K562 (cell line): ENCODE measurements around the gene FNDC11. TPM values are rescaled to one million over a fixed set of nuclear protein-coding genes. Genes with fewer than 3 reads are reported as not detected.
A peak's percentile ranks its signal among the peaks of the same experiment; 100 is the strongest.

Source experiments
- ARNT ChIP-seq, 2 experiments: fragments of 450-650 bp; IDR thresholded peaks; 2 replicates each; pipeline ENCODE4 v1.6.1; 2016; ENCODE audit warnings: mild to moderate bottlenecking in 1 of 2
- CCNT2 ChIP-seq: IDR thresholded peaks from 2 replicates; pipeline ENCODE4 v1.6.1; 2011; ENCODE audit warnings: borderline replicate concordance, low read depth, mild to moderate bottlenecking, moderate library complexity, mixed read lengths, low read length; ENCODE audit not compliant: insufficient read length; ENCODE audit errors: extremely low read depth
- DLX4 ChIP-seq: fragments of 250-450 bp; sonication (Bioruptor Pico); IDR thresholded peaks from 2 replicates; pipeline ENCODE4 v1.6.1; 2021; ENCODE audit warnings: mild to moderate bottlenecking
- DMBX1 ChIP-seq: fragments of 250-450 bp; sonication (Bioruptor Pico); IDR thresholded peaks from 2 replicates; pipeline ENCODE4 v1.8.0; 2022; ENCODE audit warnings: inconsistent platforms, mild to moderate bottlenecking, moderate library complexity, borderline replicate concordance
- DNMT1 ChIP-seq: fragments of 450-650 bp; IDR thresholded peaks from 2 replicates; pipeline ENCODE4 v1.6.1; 2016; ENCODE audit warnings: antibody characterized with exemption, mild to moderate bottlenecking
- E2F1 ChIP-seq: sonication (generic); formaldehyde crosslinking; IDR thresholded peaks from 2 replicates; pipeline ENCODE4 v1.8.1; 2023; ENCODE audit warnings: mild to moderate bottlenecking, missing genetic modification reagents, moderate library complexity
- GATAD2B ChIP-seq: fragments of 450-650 bp; IDR thresholded peaks from 2 replicates; pipeline ENCODE4 v1.6.1; 2017; ENCODE audit warnings: mild to moderate bottlenecking, borderline replicate concordance
- GTF2E2 ChIP-seq: fragments of 200-800 bp; sonication (Bioruptor generic); IDR thresholded peaks from 2 replicates; pipeline ENCODE4 v1.6.1; 2016; ENCODE audit warnings: missing genetic modification characterization, missing compliant biosample characterization
- HES1 ChIP-seq: fragments of 450-650 bp; IDR thresholded peaks from 2 replicates; pipeline ENCODE4 v1.6.1; 2016; ENCODE audit warnings: low read depth, mild to moderate bottlenecking, moderate library complexity
- HMBOX1 ChIP-seq: sonication (generic); IDR thresholded peaks from 2 replicates; pipeline ENCODE4 v1.6.1; 2016
- IRF2 ChIP-seq: sonication (generic); formaldehyde crosslinking; IDR thresholded peaks from 2 replicates; pipeline ENCODE4 v1.8.1; 2022; ENCODE audit warnings: mild to moderate bottlenecking, missing genetic modification reagents
- MIER1 ChIP-seq: fragments of 450-650 bp; IDR thresholded peaks from 2 replicates; pipeline ENCODE4 v1.6.1; 2016; ENCODE audit warnings: antibody characterized with exemption, mild to moderate bottlenecking, low read depth
- PCBP2 ChIP-seq: fragments of 200-400 bp; formaldehyde crosslinking; IDR thresholded peaks from 2 replicates; pipeline ENCODE4 v1.6.1; 2018; ENCODE audit warnings: low read length, low read depth, mild to moderate bottlenecking, moderate library complexity; ENCODE audit not compliant: poor library complexity, severe bottlenecking
- U2AF1 ChIP-seq: fragments of 200-400 bp; formaldehyde crosslinking; optimal IDR thresholded peaks from 2 replicates; pipeline ENCODE3; 2017; ENCODE audit warnings: mild to moderate bottlenecking, low read depth, low read length, moderate library complexity
- VEZF1 ChIP-seq: fragments of 200-800 bp; sonication (Bioruptor generic); IDR thresholded peaks from 2 replicates; pipeline ENCODE4 v1.6.1; 2017; ENCODE audit warnings: missing genetic modification characterization, missing compliant biosample characterization
- ZBTB11 ChIP-seq, 3 experiments: fragments of 200-800 bp in 1 of 3; fragments of 250-450 bp in 1 of 3; fragments of 450-650 bp in 1 of 3; sonication (Bioruptor Pico) in 1 of 3; sonication (Bioruptor generic) in 1 of 3; formaldehyde crosslinking in 1 of 3; IDR thresholded peaks; 2 replicates each; pipeline versions ENCODE4 v1.6.1 to v1.8.0; 2016 to 2022; ENCODE audit warnings: mild to moderate bottlenecking in 2 of 3, missing genetic modification characterization in 2 of 3, missing compliant biosample characterization in 1 of 3, moderate library complexity in 1 of 3
- ZBTB5 ChIP-seq: fragments of 450-650 bp; IDR thresholded peaks from 2 replicates; pipeline ENCODE4 v1.6.1; 2017; ENCODE audit warnings: antibody characterized with exemption
- polyA plus RNA-seq, 8 experiments: library from polyadenylated mRNA; depleted of rRNA in 4 of 8; stranded (reverse) in 5 of 8; unstranded in 3 of 8; fragments of >200 nt; fragmentation: Nextera tagmentation in 2 of 8; fragmentation: Illumina TruSeq in 1 of 8; extraction: Ambion mirVana in 2 of 8; extraction: Trizol in 1 of 8; gene quantifications; 2 replicates each; pipeline versions ENCODE4 v1.2.1 to v1.2.3, GENCODE V29; 2011 to 2014; ENCODE audit warnings: inconsistent platforms in 1 of 8, missing spikeins in 1 of 8
- total RNA-seq, 7 experiments: library from RNA; depleted of rRNA in 6 of 7; stranded (reverse); fragments of >200 nt in 6 of 7; fragmentation: Illumina TruSeq in 2 of 7; extraction: Trizol in 2 of 7; gene quantifications; 2 replicates each; pipeline versions ENCODE4 v1.2.1 to v1.2.3, GENCODE V29; 2011 to 2021; ENCODE audit warnings: low replicate concordance in 1 of 7

Gene FNDC11
- total and polyA plus RNA-seq, 9 of the 15 experiments (the other 6 are each of a cell fraction or from before 2014, with no cell fraction given): 0.08 to 2.3 (median 0.64) TPM; not detected in 2

- TF ChIP-seq ZBTB11 (CRISPR knock-in tag; IDR thresholded peaks at IDR 0.05) (0 out of 6 replicates have a peak, but pooled peaks of 1 of the 3 experiments have one; percentile 7), U2AF1 (no peak), GTF2E2 (tag) (peak; percentile 86; the same call in 1 of the 2 replicates), DLX4 (CRISPR knock-in tag) (no peak), MIER1 (no peak), E2F1 (CRISPR knock-in tag) (no peak), CCNT2 (peak; percentile 39), ZBTB5 (peak; percentile 97), DNMT1 (no peak), VEZF1 (peak; percentile 76), DMBX1 (CRISPR knock-in tag) (no peak), GATAD2B (no peak; the same call in 1 of the 2 replicates), ARNT (IDR thresholded peaks at IDR 0.05) (no peak), PCBP2 (no peak), HMBOX1 (no peak), IRF2 (no peak), HES1 (no peak)
These were observed 33.4 kb upstream of the FNDC11 start, which contains the start of gene PPDPF (continued) for GRCh38 chr20:63520504-63520933.
